ENCODE results near the gene FEM1C. TPM values are rescaled to one million over a fixed set of nuclear protein-coding genes. Genes with fewer than 3 reads are reported as not detected.

Gene FEM1C
- total and polyA plus RNA-seq, 2 experiments from 2014 or later: 12.0 to 16.5 TPM

GRCh38 chr5:115514220-115514619, 30.4 kb downstream of the FEM1C start:
- no peak for DNase-seq
- H3K27ac ChIP-seq: no peak overlapping the region
- no peaks in the 10 kb centered on the region for H3K27me3 ChIP-seq (replicated peaks; ENCODE audit: insufficient read depth)
- H3K79me2 ChIP-seq (ENCODE audit: insufficient read depth): no peaks in the 10 kb centered on the region; the same call in 1 of the 2 replicates
- H3K9me2 ChIP-seq (ENCODE audit: insufficient read depth): no peaks in the 10 kb centered on the region
- H3K4me1 ChIP-seq (ENCODE audit: insufficient read depth): no peaks in the 10 kb centered on the region
- no peaks in the 10 kb centered on the region for H4K20me1 ChIP-seq (ENCODE audit: insufficient read depth)
- H3K36me3 ChIP-seq (ENCODE audit: low read depth): no peaks in the 10 kb centered on the region; the same call in 1 of the 2 replicates
- no peak overlapping the region for H3K4me3 ChIP-seq
- 43 to 56% methylated on average over 5 of the region's 5 CpGs for WGBS, 2 experiments (ENCODE audit: low coverage in 1 of 2, low lambda C conversion rate in 2 of 2, missing lambda C conversion rate in 2 of 2)
- H3K4me2 ChIP-seq (ENCODE audit: unreplicated experiment): no peak overlapping the region
- H2AFZ ChIP-seq: no peak overlapping the region
- H3K9me3 ChIP-seq (ENCODE audit: low read depth): no peaks in the 10 kb centered on the region
- in situ Hi-C loops (cut with MboI): no loop called here
- TF ChIP-seq EZH2phosphoT487 (IDR thresholded peaks at IDR 0.05; ENCODE audit: insufficient read depth, low read depth) (no peak), EZH2 (IDR thresholded peaks at IDR 0.05; ENCODE audit: insufficient read depth, poor library complexity, severe bottlenecking) (no peak)
- H3F3A ChIP-seq (ENCODE audit: insufficient read depth): peaks cover 10% of the 10 kb centered on the region
- no peak overlapping the region for H3K9ac ChIP-seq

- Histone ChIP-seq H3K79me2 (ENCODE audit: insufficient read depth) (no peaks in the 10 kb centered on the region), H3K4me1 (ENCODE audit: insufficient read depth) (peaks cover 12% of the 10 kb centered on the region), H3K4me2 (ENCODE audit: unreplicated experiment) (no peak overlapping the region), H4K20me1 (ENCODE audit: insufficient read depth) (no peaks in the 10 kb centered on the region), H3K27me3 (replicated peaks; ENCODE audit: insufficient read depth) (no peaks in the 10 kb centered on the region), H2AFZ (no peak overlapping the region), H3K4me3 (no peak overlapping the region), H3K36me3 (ENCODE audit: low read depth) (no peaks in the 10 kb centered on the region; the same call in 1 of the 2 replicates), H3K9me3 (ENCODE audit: low read depth) (no peaks in the 10 kb centered on the region), H3K9me2 (ENCODE audit: insufficient read depth) (no peaks in the 10 kb centered on the region), H3K27ac (no peak overlapping the region), H3F3A (ENCODE audit: insufficient read depth) (peaks cover 24% of the 10 kb centered on the region), H3K9ac (no peak overlapping the region)
- 57 to 72% methylated on average over 3 of the region's 3 CpGs for WGBS, 2 experiments (ENCODE audit: low coverage in 1 of 2, low lambda C conversion rate in 2 of 2, missing lambda C conversion rate in 2 of 2)
- in situ Hi-C loops (cut with MboI): no loop called here
- TF ChIP-seq EZH2 (IDR thresholded peaks at IDR 0.05; ENCODE audit: insufficient read depth, poor library complexity, severe bottlenecking): no peak
- TF ChIP-seq EZH2phosphoT487 (IDR thresholded peaks at IDR 0.05; ENCODE audit: insufficient read depth, low read depth): no peak
- DNase-seq: no peak
Measured at GRCh38 chr5:115511632-115512031, 32.9 kb downstream of the FEM1C start.

GRCh38 chr5:115510145-115510645, 34.4 kb downstream of the FEM1C start:
- DNase-seq: no peak
- WGBS, 2 experiments (ENCODE audit: low coverage in 1 of 2, low lambda C conversion rate in 2 of 2, missing lambda C conversion rate in 2 of 2): 0% methylated on average over 1 of the region's 1 CpG
- no peaks in the 10 kb centered on the region for H4K20me1 ChIP-seq (ENCODE audit: insufficient read depth)
- H3K27ac ChIP-seq: no peak overlapping the region
- no peak overlapping the region for H3K9ac ChIP-seq
- no peaks in the 10 kb centered on the region for H3K79me2 ChIP-seq (ENCODE audit: insufficient read depth)
- no peaks in the 10 kb centered on the region for H3K9me2 ChIP-seq (ENCODE audit: insufficient read depth)
- no peaks in the 10 kb centered on the region; the same call in 1 of the 2 replicates for H3K36me3 ChIP-seq (ENCODE audit: low read depth)
- H3K4me3 ChIP-seq: no peak overlapping the region
- no peak overlapping the region for H2AFZ ChIP-seq
- in situ Hi-C loops (cut with MboI): no loop called here
- TF ChIP-seq EZH2 (IDR thresholded peaks at IDR 0.05; ENCODE audit: insufficient read depth, poor library complexity, severe bottlenecking): no peak
- no peak for TF ChIP-seq EZH2phosphoT487 (IDR thresholded peaks at IDR 0.05; ENCODE audit: insufficient read depth, low read depth)
- H3K4me1 ChIP-seq (ENCODE audit: insufficient read depth): peaks cover 12% of the 10 kb centered on the region
- peaks cover 17% of the 10 kb centered on the region for H3F3A ChIP-seq (ENCODE audit: insufficient read depth)
- H3K27me3 ChIP-seq (replicated peaks; ENCODE audit: insufficient read depth): no peaks in the 10 kb centered on the region
- H3K9me3 ChIP-seq (ENCODE audit: low read depth): no peaks in the 10 kb centered on the region
- no peak overlapping the region for H3K4me2 ChIP-seq (ENCODE audit: unreplicated experiment)

DNA sequence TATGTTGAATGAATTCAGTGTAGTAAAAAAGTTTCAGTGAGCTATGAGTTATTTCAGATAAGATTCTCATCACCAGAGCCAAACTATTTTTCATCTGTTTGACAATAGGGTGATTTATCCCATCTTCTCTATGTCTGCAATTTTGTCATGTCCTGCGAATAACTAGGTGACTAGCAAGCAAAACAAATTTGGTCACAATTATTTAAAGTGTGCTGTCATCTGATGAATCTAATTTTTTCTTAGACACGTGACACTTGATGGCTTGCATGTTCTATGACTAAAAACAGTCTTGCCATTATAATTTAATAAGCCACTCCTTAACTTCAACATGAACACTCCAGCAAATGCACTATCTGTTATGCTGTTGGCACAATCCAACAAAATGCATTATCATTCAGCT, 35.0 kb downstream of the FEM1C start:
- H3K27ac ChIP-seq: no peak overlapping the region
- peaks cover 13% of the 10 kb centered on the region for H3F3A ChIP-seq (ENCODE audit: insufficient read depth)
- no peak overlapping the region for H3K4me2 ChIP-seq (ENCODE audit: unreplicated experiment)
- H3K9ac ChIP-seq: no peak overlapping the region
- H3K4me3 ChIP-seq: no peak overlapping the region
- in situ Hi-C loops (cut with MboI): no loop called here
- H2AFZ ChIP-seq: no peak overlapping the region
- H3K36me3 ChIP-seq (ENCODE audit: low read depth): no peaks in the 10 kb centered on the region; the same call in 1 of the 2 replicates
- no peak for TF ChIP-seq EZH2phosphoT487 (IDR thresholded peaks at IDR 0.05; ENCODE audit: insufficient read depth, low read depth)
- TF ChIP-seq EZH2 (IDR thresholded peaks at IDR 0.05; ENCODE audit: insufficient read depth, poor library complexity, severe bottlenecking): no peak
- H3K27me3 ChIP-seq (replicated peaks; ENCODE audit: insufficient read depth): no peaks in the 10 kb centered on the region
- no peak for DNase-seq
- H3K9me2 ChIP-seq (ENCODE audit: insufficient read depth): no peaks in the 10 kb centered on the region
- no peaks in the 10 kb centered on the region for H4K20me1 ChIP-seq (ENCODE audit: insufficient read depth)
- 90 to 96% methylated on average over 2 of the region's 2 CpGs for WGBS, 2 experiments (ENCODE audit: low coverage in 1 of 2, low lambda C conversion rate in 2 of 2, missing lambda C conversion rate in 2 of 2)
- H3K4me1 ChIP-seq (ENCODE audit: insufficient read depth): peaks cover 12% of the 10 kb centered on the region
- H3K79me2 ChIP-seq (ENCODE audit: insufficient read depth): no peaks in the 10 kb centered on the region
- H3K9me3 ChIP-seq (ENCODE audit: low read depth): no peaks in the 10 kb centered on the region

Measured in GM23248 (cell line).